Mesendoderm (in vitro differentiated cells): ENCODE measurements around the gene RPL10A.

Experiments used
- DNase-seq: peaks from one replicate; pipeline ENCODE4 v3.0.0; 2013
- H2AK5ac ChIP-seq: 2 replicates; pipeline ENCODE4 v1.6.1; 2013; ENCODE audit warnings: low read length, inconsistent platforms
- H2BK120ac ChIP-seq: 2 replicates; pipeline ENCODE4 v1.6.1; 2013; ENCODE audit warnings: low read depth, mild to moderate bottlenecking, low read length, moderate library complexity, mixed read lengths
- H2BK15ac ChIP-seq: replicated peaks from 2 replicates; pipeline ENCODE4 v1.6.1; 2013; ENCODE audit warnings: low read depth, mild to moderate bottlenecking, moderate library complexity
- H2BK5ac ChIP-seq: 2 replicates; pipeline ENCODE4 v1.6.1; 2013; ENCODE audit warnings: low read length, inconsistent platforms
- H3K18ac ChIP-seq: 2 replicates; pipeline ENCODE4 v1.6.1; 2013; ENCODE audit warnings: mild to moderate bottlenecking, low read length, mixed read lengths
- H3K23ac ChIP-seq: one replicate; pipeline ENCODE4 v1.6.1; 2013; ENCODE audit warnings: low read length
- H3K27ac ChIP-seq: 2 replicates; pipeline ENCODE4 v1.5.1; 2013; ENCODE audit warnings: low read depth, mild to moderate bottlenecking, inconsistent platforms, low read length, moderate library complexity
- H3K27me3 ChIP-seq: 2 replicates; pipeline ENCODE4 v1.6.1; 2013; ENCODE audit warnings: low read length, control low read depth, mild to moderate bottlenecking, inconsistent platforms; ENCODE audit not compliant: insufficient read depth, poor library complexity
- H3K36me3 ChIP-seq: 2 replicates; pipeline ENCODE4 v1.6.1; 2013; ENCODE audit warnings: low read length, inconsistent platforms; ENCODE audit not compliant: control insufficient read depth, insufficient read depth
- H3K4ac ChIP-seq: one replicate; pipeline ENCODE4 v1.6.1; 2013; ENCODE audit warnings: low read depth, mild to moderate bottlenecking, low read length, moderate library complexity
- H3K4me1 ChIP-seq: 2 replicates; pipeline ENCODE4 v1.6.1; 2013; ENCODE audit warnings: low read depth, low read length, inconsistent platforms; ENCODE audit not compliant: control insufficient read depth
- H3K4me2 ChIP-seq: 2 replicates; pipeline ENCODE4 v1.6.1; 2013; ENCODE audit warnings: low read length
- H3K4me3 ChIP-seq: 2 replicates; pipeline ENCODE4 v1.5.1; 2013; ENCODE audit warnings: mild to moderate bottlenecking, low read length
- H3K56ac ChIP-seq: one replicate; pipeline ENCODE4 v1.6.1; 2013; ENCODE audit warnings: low read length
- H3K79me1 ChIP-seq: 2 replicates; pipeline ENCODE4 v1.6.1; 2013; ENCODE audit warnings: low read length, inconsistent platforms
- H3K79me2 ChIP-seq: 2 replicates; pipeline ENCODE4 v1.6.1; 2013; ENCODE audit warnings: mild to moderate bottlenecking, low read length; ENCODE audit not compliant: control insufficient read depth, insufficient read depth
- H3K9ac ChIP-seq: 2 replicates; pipeline ENCODE4 v1.6.1; 2013; ENCODE audit warnings: low read length, inconsistent platforms
- H4K5ac ChIP-seq: one replicate; pipeline ENCODE4 v1.6.1; 2013; ENCODE audit warnings: low read length
- H4K8ac ChIP-seq: one replicate; pipeline ENCODE4 v1.6.1; 2013; ENCODE audit warnings: low read depth, mild to moderate bottlenecking, control low read depth, low read length, moderate library complexity
- WGBS: extraction: QIAGEN DNeasy Blood & Tissue Kit; methylation state at CpG from one replicate; pipeline ENCODE4 v1.1.7; 2013; ENCODE audit warnings: low lambda C conversion rate, missing lambda C conversion rate; ENCODE audit not compliant: insufficient coverage; ENCODE audit errors: extremely low coverage; 5-methylcytosine and 5-hydroxymethylcytosine counted together

RPL10A gene

GRCh38 chr6:35508542-35508941 is 40.3 kb downstream of the RPL10A start:
- H3K27me3 ChIP-seq, result no peaks in the 10 kb centered on the region
- no peaks in the 10 kb centered on the region for H3K79me1 ChIP-seq
- H3K4me3 ChIP-seq, result no peak overlapping the region
- H3K9ac ChIP-seq, result no peak overlapping the region
- no peak overlapping the region for H3K4me2 ChIP-seq
- H3K4me1 ChIP-seq, result peaks cover 3% of the 10 kb centered on the region
- no peak overlapping the region for H2AK5ac ChIP-seq
- no peak overlapping the region for H2BK15ac ChIP-seq
- no peak overlapping the region for H3K27ac ChIP-seq
- no peak overlapping the region for H3K23ac ChIP-seq
- H3K36me3 ChIP-seq, result no peaks in the 10 kb centered on the region
- DNase-seq, result no peak
- no peak overlapping the region for H2BK120ac ChIP-seq
- H3K18ac ChIP-seq, result no peak overlapping the region
- H3K79me2 ChIP-seq, result no peaks in the 10 kb centered on the region
- H3K4ac ChIP-seq, result no peak overlapping the region
- H3K56ac ChIP-seq, result no peak overlapping the region
- H4K8ac ChIP-seq, result no peak overlapping the region
- H4K5ac ChIP-seq, result no peak overlapping the region
- H2BK5ac ChIP-seq, result no peak overlapping the region
- WGBS, result no CpG with 5 or more reads among the region's 5 CpGs

DNA sequence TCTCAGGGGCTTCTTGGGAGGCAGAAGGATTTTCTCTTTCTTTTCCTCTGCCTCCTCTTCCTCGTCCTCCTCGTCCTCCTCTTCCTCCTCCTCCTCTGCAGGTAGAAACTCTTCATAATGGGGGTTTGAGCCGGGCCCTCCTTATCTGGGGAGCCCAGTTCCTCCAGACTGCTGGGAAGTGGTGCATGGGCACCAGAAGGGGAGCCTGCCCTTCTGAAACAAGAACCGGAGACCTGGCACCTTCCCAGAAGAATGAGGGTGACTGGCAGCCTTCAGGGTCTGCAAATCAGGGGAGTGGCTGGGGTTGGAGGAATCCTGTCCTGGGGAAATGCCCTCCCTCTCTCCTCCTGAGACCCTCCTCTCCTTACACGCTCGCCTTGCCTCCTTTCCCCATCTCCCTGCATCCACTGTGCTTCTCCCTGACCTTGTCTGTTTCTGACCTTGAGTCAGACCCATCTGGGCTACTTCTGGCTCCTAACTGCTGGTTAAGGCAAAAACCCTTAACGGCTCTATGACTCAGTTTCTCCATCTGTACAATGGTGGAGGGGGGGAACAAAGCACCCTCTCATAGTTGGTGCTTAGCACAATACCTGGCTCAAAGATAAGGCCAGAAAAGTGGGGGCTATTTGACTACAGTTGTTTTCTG is 42.8 kb downstream of the RPL10A start:
- no CpG with 5 or more reads among the region's 7 CpGs for WGBS
- H4K8ac ChIP-seq, result no peak overlapping the region
- H3K18ac ChIP-seq, result no peak overlapping the region
- no peak overlapping the region for H3K4ac ChIP-seq
- peak overlapping the region; percentile 79 for H3K56ac ChIP-seq
- H2BK120ac ChIP-seq, result no peak overlapping the region
- no peaks in the 10 kb centered on the region for H3K36me3 ChIP-seq
- H2AK5ac ChIP-seq, result no peak overlapping the region
- H3K4me1 ChIP-seq, result peaks cover 3% of the 10 kb centered on the region
- DNase-seq, result no peak
- H3K4me3 ChIP-seq, result no peak overlapping the region
- no peaks in the 10 kb centered on the region for H3K79me1 ChIP-seq
- no peaks in the 10 kb centered on the region for H3K27me3 ChIP-seq
- no peak overlapping the region for H3K23ac ChIP-seq
- H3K4me2 ChIP-seq, result peak overlapping the region; percentile 44
- no peak overlapping the region for H4K5ac ChIP-seq
- peak overlapping the region; percentile 59 for H3K9ac ChIP-seq
- H3K27ac ChIP-seq, result no peak overlapping the region
- H2BK5ac ChIP-seq, result no peak overlapping the region
- H2BK15ac ChIP-seq, result no peak overlapping the region
- no peaks in the 10 kb centered on the region for H3K79me2 ChIP-seq

DNA sequence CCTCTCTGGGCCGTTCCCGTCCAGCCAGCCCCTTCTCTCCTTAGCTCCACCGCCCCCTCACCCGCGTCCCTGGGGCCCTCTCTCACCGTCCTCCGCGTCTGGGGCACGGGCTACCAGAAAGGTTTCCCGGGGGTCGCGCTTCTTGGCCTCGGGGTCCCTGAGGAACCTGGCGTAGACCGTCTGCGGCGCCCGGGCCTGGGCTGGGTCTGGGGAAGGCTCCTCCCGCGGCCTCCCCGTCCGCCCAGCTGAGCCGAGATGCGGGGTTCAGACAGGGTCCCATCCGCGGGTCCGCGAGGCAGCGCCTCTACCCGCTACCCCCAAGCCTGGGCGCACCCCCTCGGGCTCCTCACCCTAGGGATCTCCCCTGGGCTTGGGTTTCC is 43.4 kb downstream of the RPL10A start:
- H3K27me3 ChIP-seq, result no peaks in the 10 kb centered on the region
- H3K4me3 ChIP-seq, result no peak overlapping the region
- H2BK120ac ChIP-seq, result no peak overlapping the region
- H2BK5ac ChIP-seq, result no peak overlapping the region
- peaks cover 3% of the 10 kb centered on the region for H3K4me1 ChIP-seq
- H3K4ac ChIP-seq, result no peak overlapping the region
- no peak for DNase-seq
- no peak overlapping the region for H3K23ac ChIP-seq
- H2BK15ac ChIP-seq, result no peak overlapping the region
- H4K5ac ChIP-seq, result no peak overlapping the region
- peak overlapping the region; percentile 44 for H3K4me2 ChIP-seq
- H3K79me1 ChIP-seq, result no peaks in the 10 kb centered on the region
- peak overlapping the region; percentile 87 for H4K8ac ChIP-seq
- WGBS, result no CpG with 5 or more reads among the region's 32 CpGs
- H3K79me2 ChIP-seq, result no peaks in the 10 kb centered on the region
- no peak overlapping the region for H3K27ac ChIP-seq
- H3K18ac ChIP-seq, result peak overlapping the region; percentile 86
- no peaks in the 10 kb centered on the region for H3K36me3 ChIP-seq
- H3K9ac ChIP-seq, result peak overlapping the region; percentile 59
- peak overlapping the region; percentile 79 for H3K56ac ChIP-seq
- no peak overlapping the region for H2AK5ac ChIP-seq

- no peaks in the 10 kb centered on the region for H3K79me1 ChIP-seq
- no CpG with 5 or more reads among the region's 26 CpGs for WGBS
- no peaks in the 10 kb centered on the region for H3K27me3 ChIP-seq
- H4K5ac ChIP-seq, result no peak overlapping the region
- no peaks in the 10 kb centered on the region for H3K36me3 ChIP-seq
- no peak overlapping the region for H2BK15ac ChIP-seq
- H3K9ac ChIP-seq, result peak overlapping the region; percentile 49
- peak overlapping the region; percentile 87 for H4K8ac ChIP-seq
- H3K56ac ChIP-seq, result peak overlapping the region; percentile 60
- H3K4me1 ChIP-seq, result peaks cover 3% of the 10 kb centered on the region
- no peak overlapping the region for H3K4ac ChIP-seq
- H2BK120ac ChIP-seq, result peak overlapping the region; percentile 39
- no peak overlapping the region for H2AK5ac ChIP-seq
- no peaks in the 10 kb centered on the region for H3K79me2 ChIP-seq
- no peak overlapping the region for H3K27ac ChIP-seq
- no peak overlapping the region for H3K23ac ChIP-seq
- H2BK5ac ChIP-seq, result no peak overlapping the region
- no peak for DNase-seq
- no peak overlapping the region for H3K4me3 ChIP-seq
- H3K4me2 ChIP-seq, result no peak overlapping the region
- H3K18ac ChIP-seq, result peak overlapping the region; percentile 86
These were observed 43.8 kb downstream of the RPL10A start for GRCh38 chr6:35512006-35512405.

GRCh38 chr6:35512740-35513139 is 44.5 kb downstream of the RPL10A start, which contains the start of gene TULP1:
TSS of gene TULP1 (minus strand) at chr6:35512896. CDS start at chr6:35512858, 38 bp downstream.
- peak within 1 kb of the TSS; percentile 44 for H3K4me2 ChIP-seq
- no peak within 1 kb of the TSS for H3K4ac ChIP-seq
- H2BK15ac ChIP-seq, result no peak within 1 kb of the TSS
- H3K36me3 ChIP-seq, result no peaks in the 10 kb centered on the region
- no peak within 1 kb of the TSS for H3K27ac ChIP-seq
- no peak for DNase-seq
- H2AK5ac ChIP-seq, result no peak within 1 kb of the TSS
- H3K4me1 ChIP-seq, result peaks cover 3% of the 10 kb centered on the region
- no peak within 1 kb of the TSS for H2BK5ac ChIP-seq
- H2BK120ac ChIP-seq, result peak within 1 kb of the TSS; percentile 39
- no peak within 1 kb of the TSS for H3K4me3 ChIP-seq
- H3K9ac ChIP-seq, result peak within 1 kb of the TSS; percentile 59
- no peaks in the 10 kb centered on the region for H3K27me3 ChIP-seq
- H3K79me2 ChIP-seq, result no peaks in the 10 kb centered on the region
- no peaks in the 10 kb centered on the region for H3K79me1 ChIP-seq
- peak within 1 kb of the TSS; percentile 79 for H3K56ac ChIP-seq
- no peak within 1 kb of the TSS for H4K5ac ChIP-seq
- H3K23ac ChIP-seq, result no peak within 1 kb of the TSS
- H4K8ac ChIP-seq, result peak within 1 kb of the TSS; percentile 87
- H3K18ac ChIP-seq, result peak within 1 kb of the TSS; percentile 86
- WGBS, result no CpG with 5 or more reads among the region's 10 CpGs

GRCh38 chr6:35514587-35514986 is 46.4 kb downstream of the RPL10A start:
- H2AK5ac ChIP-seq, result no peak overlapping the region
- H2BK120ac ChIP-seq, result no peak overlapping the region
- H3K27me3 ChIP-seq, result no peaks in the 10 kb centered on the region
- H3K23ac ChIP-seq, result no peak overlapping the region
- no peak overlapping the region for H4K8ac ChIP-seq
- no peak overlapping the region for H3K9ac ChIP-seq
- H2BK5ac ChIP-seq, result no peak overlapping the region
- H3K4me2 ChIP-seq, result no peak overlapping the region
- no peak for DNase-seq
- H3K79me1 ChIP-seq, result no peaks in the 10 kb centered on the region
- no peak overlapping the region for H2BK15ac ChIP-seq
- H3K27ac ChIP-seq, result no peak overlapping the region
- no peak overlapping the region for H4K5ac ChIP-seq
- H3K18ac ChIP-seq, result no peak overlapping the region
- H3K4me1 ChIP-seq, result peaks cover 3% of the 10 kb centered on the region
- WGBS, result no CpG with 5 or more reads among the region's 4 CpGs
- no peaks in the 10 kb centered on the region for H3K36me3 ChIP-seq
- H3K79me2 ChIP-seq, result no peaks in the 10 kb centered on the region
- no peak overlapping the region for H3K56ac ChIP-seq
- no peak overlapping the region for H3K4me3 ChIP-seq
- no peak overlapping the region for H3K4ac ChIP-seq
